GM19468 (cell line): ENCODE data around the gene IRF1.
"Not testable (repeated sequence)": the region's sequence is repeated elsewhere in the genome, so short reads cannot be mapped to it uniquely, and the experiment has no call there.

Source experiments
- ATAC-seq: cut with Tn5 transposase; IDR thresholded peaks from one replicate; pipeline ENCODE4 v1.9.1; 2021; ENCODE audit warnings: mild to moderate bottlenecking, moderate library complexity, moderate number of reproducible peaks; ENCODE audit not compliant: unreplicated experiment; ENCODE audit errors: extremely low read depth

IRF1 gene

DNA sequence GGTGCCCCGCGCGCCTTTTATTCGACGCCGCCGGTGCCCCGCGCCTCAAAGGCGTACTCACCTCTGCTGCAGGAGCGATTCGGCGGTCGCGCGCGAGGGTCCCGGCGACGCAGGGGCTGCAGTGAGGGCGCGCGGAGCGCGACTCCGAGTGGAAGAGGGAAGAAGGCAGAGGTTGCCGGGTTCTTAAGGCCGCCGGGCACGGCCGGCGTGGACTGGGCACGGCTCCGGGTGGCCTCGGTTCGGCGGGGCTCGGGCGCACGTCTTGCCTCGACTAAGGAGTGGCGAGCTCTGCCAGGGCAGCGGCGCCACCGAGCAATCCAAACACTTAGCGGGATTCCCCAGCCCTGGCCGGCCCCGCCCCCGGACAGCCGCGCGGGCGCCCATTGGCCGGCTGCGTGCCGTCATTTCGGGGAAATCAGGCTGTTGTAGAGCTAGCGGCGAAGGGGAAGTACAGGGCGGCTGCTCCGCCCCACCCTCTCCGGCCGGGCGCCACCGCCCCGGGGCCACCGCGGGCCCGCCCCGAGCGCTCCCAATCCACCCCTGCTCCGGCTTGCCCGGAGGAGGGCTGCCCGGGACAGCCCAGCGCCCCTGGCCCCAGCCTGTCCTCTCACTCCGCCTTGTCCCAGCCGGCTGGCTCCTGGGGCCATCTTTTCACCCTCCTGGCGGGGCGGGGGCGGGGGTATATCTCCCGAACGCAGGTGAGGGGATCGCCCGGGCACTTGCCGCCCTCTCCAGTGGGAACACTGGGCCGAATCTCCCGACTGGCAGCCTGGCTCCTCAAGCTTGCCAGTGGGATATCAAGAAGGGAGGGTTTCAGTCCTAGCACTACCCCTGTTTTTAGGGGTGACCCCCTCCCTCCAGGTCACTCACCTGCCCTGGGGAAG is at the start of gene IRF1:
TSS of gene IRF1 (minus strand) at position 290 of the 884 bp plus-strand sequence. CDS start 1,295 bp downstream, outside the sequence.
- peak; percentile 78 for ATAC-seq

- ATAC-seq: no peak
These were observed 49.6 kb upstream of the IRF1 start for GRCh38 chr5:132540149-132540548.

- ATAC-seq: no peak
These were observed 49.1 kb upstream of the IRF1 start for GRCh38 chr5:132539716-132540115.

DNA sequence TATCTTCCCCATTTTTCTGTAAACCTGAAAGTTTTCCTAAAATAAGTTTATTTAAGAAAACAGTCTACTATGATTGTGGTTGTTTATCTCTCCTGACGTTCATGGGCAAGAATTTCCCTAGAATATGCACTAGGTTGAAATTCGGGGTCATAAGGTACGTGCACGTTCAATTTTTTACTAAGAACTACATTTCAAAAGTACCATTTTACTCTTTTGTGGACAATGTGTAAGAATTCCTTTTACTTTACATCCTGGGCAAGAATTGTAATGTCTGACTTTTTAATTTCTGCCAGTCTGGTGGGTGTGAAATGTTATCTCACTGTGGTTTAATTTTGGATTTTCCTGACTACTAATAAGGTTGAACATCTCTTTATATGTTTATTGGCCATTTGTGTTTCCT is 40.4 kb upstream of the IRF1 start:
- no peak for ATAC-seq

- no peak for ATAC-seq
These were observed 38.5 kb upstream of the IRF1 start for GRCh38 chr5:132528866-132529634.

- ATAC-seq: no peak
These were observed 37.4 kb upstream of the IRF1 start for GRCh38 chr5:132528021-132528420.

- no peak for ATAC-seq
These were observed 36.5 kb upstream of the IRF1 start for GRCh38 chr5:132526974-132527564.

GRCh38 chr5:132526290-132526973 is 35.9 kb upstream of the IRF1 start:
- ATAC-seq: no peak

DNA sequence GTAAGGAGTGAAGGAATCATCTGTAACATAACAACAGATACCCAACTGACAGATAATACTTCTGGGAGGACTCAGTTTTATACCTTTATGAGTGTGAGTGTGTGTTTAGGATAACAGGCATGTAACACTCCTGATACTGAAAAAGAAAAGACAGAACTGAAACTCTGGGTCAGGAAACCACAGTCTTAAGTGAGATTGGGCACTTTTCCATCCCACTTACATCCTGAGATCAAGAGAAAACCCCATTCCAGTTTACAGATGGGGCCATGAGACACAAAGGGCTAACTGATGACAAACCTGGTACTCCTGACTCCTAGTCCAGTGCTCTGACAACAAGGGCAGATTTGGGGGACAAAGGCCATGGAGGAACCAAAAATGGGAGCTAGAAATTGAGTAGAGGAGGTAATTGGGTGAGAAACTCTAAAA is 34.7 kb upstream of the IRF1 start:
- ATAC-seq: peak; percentile 29

GRCh38 chr5:132524877-132525276 is 34.3 kb upstream of the IRF1 start:
- not testable (repeated sequence) for ATAC-seq

GRCh38 chr5:132522067-132522466 is 31.5 kb upstream of the IRF1 start:
- not testable (repeated sequence) for ATAC-seq

DNA sequence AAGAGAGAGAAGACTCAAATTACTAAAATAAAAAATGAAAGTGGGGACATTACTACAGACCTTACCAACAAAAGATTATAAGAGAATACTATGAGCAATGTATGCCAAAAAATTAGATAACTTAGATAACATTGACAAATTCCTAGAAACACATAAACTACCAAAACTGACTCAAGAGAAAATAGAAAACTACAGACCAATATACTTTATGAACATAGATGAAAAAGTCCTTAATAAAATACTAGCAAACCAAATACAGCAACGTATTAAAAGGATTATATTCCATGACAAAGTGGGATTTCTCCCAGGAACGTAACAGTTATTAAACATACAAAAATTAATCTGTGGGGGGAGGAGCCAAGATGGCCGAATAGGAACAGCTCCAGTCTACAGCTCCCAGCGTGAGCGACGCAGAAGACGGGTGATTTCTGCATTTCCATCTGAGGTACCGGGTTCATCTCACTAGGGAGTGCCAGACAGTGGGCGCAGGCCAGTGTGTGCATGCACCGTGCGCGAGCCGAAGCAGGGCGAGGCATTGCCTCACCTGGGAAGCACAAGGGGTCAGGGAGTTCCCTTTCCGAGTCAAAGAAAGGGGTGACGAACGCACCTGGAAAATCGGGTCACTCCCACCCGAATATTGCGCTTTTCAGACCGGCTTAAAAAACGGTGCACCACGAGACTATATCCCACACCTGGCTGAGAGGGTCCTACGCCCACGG is 23.2 kb upstream of the IRF1 start:
- not testable (repeated sequence) for ATAC-seq

DNA sequence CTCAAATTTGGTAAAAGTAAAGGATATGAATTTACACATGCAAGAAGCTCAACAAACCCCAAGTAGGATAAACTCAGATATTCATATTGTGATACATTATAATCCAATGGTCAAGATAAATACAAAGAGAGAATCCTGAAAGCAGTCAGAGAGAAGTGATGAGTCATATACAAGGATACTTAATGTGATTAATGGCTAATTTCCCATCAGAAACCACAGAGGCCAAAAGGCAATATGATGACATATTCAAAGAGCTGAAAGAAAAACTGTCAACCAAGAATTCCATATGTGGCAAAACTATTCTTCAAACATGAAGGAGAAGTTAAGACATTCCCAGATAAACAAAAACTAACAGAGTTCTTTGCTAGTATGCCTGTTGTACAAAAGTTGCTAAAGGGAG is 19.5 kb upstream of the IRF1 start:
- no peak for ATAC-seq

DNA sequence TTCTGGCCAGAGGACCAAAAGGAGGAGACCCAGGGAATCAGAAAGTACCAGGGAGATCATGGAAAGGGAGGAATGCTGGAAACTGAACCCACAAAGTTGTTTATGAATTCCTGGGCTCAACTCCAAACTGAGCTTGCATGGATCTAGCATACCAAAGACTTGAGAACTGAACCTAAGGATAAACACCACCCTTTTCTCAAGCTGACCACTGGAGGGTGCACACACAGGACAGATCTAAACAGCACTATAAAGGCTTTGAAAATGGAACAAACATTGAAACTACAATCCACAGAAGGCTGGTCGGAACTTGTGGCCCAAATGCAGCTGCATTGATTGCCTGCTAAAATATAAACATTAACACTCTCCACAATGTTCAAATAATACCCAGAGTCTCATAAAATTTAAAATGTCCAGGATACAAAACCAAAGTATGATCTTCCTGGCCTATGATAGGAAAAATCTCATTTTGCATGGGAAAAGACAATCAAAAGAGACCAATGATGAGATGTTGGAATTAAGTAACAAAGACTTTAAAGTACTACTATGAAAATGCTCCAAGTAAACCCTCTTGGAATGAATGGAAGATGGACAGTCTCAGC is 15.6 kb upstream of the IRF1 start:
- ATAC-seq: no peak

- no peak for ATAC-seq
These were observed 15.1 kb upstream of the IRF1 start for GRCh38 chr5:132505641-132506040.

GRCh38 chr5:132504746-132505145 is 14.2 kb upstream of the IRF1 start:
- ATAC-seq: no peak

- no peak for ATAC-seq
These were observed 12.7 kb upstream of the IRF1 start for GRCh38 chr5:132503244-132503643.

GRCh38 chr5:132501961-132502931 is 11.7 kb upstream of the IRF1 start:
- ATAC-seq: no peak
